Measurements from ENCODE around the gene KLF3.

KLF3 gene

GRCh38 chr4:38659346-38659745 lies 4.7 kb upstream of the KLF3 start:
- DNase-seq: no peak

GRCh38 chr4:38660838-38661237 lies 3.2 kb upstream of the KLF3 start:
- DNase-seq: no peak

- DNase-seq: no peak
These were observed 2.6 kb upstream of the KLF3 start for GRCh38 chr4:38661371-38661770.

- DNase-seq: no peak
These were observed 1.4 kb upstream of the KLF3 start for GRCh38 chr4:38662522-38663089.

GRCh38 chr4:38663090-38663800 lies 754 bp upstream of the KLF3 start:
- DNase-seq: peak; percentile 59

GRCh38 chr4:38664706-38665401 lies 855 bp downstream of the KLF3 start:
- DNase-seq: no peak

- DNase-seq: no peak
These were observed 1.8 kb downstream of the KLF3 start for GRCh38 chr4:38665551-38666411.

GRCh38 chr4:38666766-38667084 lies 2.7 kb downstream of the KLF3 start:
- no peak for DNase-seq

GRCh38 chr4:38667085-38667893 lies 3.3 kb downstream of the KLF3 start:
- peak; percentile 62 for DNase-seq

- DNase-seq: no peak
These were observed 4.4 kb downstream of the KLF3 start for GRCh38 chr4:38668203-38668971.

GRCh38 chr4:38669208-38669607 lies 5.2 kb downstream of the KLF3 start:
- no peak for DNase-seq

- DNase-seq: no peak
These were observed 6.3 kb downstream of the KLF3 start for GRCh38 chr4:38670109-38670901.

- DNase-seq: no peak
These were observed 7.1 kb downstream of the KLF3 start for GRCh38 chr4:38670939-38671591.

- DNase-seq: no peak
These were observed 7.6 kb downstream of the KLF3 start for GRCh38 chr4:38671592-38671940.

- DNase-seq: no peak
These were observed 8.0 kb downstream of the KLF3 start for GRCh38 chr4:38672074-38672396.

- DNase-seq: no peak
These were observed 8.6 kb downstream of the KLF3 start for GRCh38 chr4:38672397-38673129.

- no peak for DNase-seq
These were observed 9.4 kb downstream of the KLF3 start for GRCh38 chr4:38673130-38673978.

GRCh38 chr4:38674258-38675144 lies 10.5 kb downstream of the KLF3 start:
- DNase-seq: no peak
